ENCODE data around the gene KRTAP6-1. TPM values are rescaled to one million over a fixed set of nuclear protein-coding genes. Genes with fewer than 3 reads are reported as not detected.

KRTAP6-1 gene
- total and polyA plus RNA-seq, 2 of the 4 experiments (the other 2 are of a cell fraction) = not detected

GRCh38 chr21:30577766-30578165 lies 36.0 kb downstream of the KRTAP6-1 start:
- H2BK15ac ChIP-seq (ENCODE audit: low read depth, low read length) = no peak overlapping the region
- POLR2A ChIA-PET (ENCODE audit: unreplicated experiment) = no interaction called here
- CTCF ChIA-PET = no interaction called here
- no peak overlapping the region for H2AFZ ChIP-seq (replicated peaks; ENCODE audit: low read length, poor library complexity)
- H3K4ac ChIP-seq (ENCODE audit: low read depth, low read length) = no peak overlapping the region
- no peaks in the 10 kb centered on the region for H3K4me1 ChIP-seq (ENCODE audit: control insufficient read depth, insufficient read depth, low read length)
- no peak overlapping the region for H3K56ac ChIP-seq (ENCODE audit: extremely low read depth, insufficient read depth, low read length)
- no peak overlapping the region for H4K91ac ChIP-seq (ENCODE audit: insufficient read depth, low read depth, low read length)
- H2BK5ac ChIP-seq (ENCODE audit: low read depth, low read length, poor library complexity, severe bottlenecking) = no peak overlapping the region
- TF ChIP-seq RCOR1 (IDR thresholded peaks at IDR 0.05; ENCODE audit: insufficient replicate concordance, low read length) (no peak), CEBPB (IDR thresholded peaks at IDR 0.05; ENCODE audit: low read depth, low read length) (no peak), USF2 (IDR thresholded peaks at IDR 0.05; ENCODE audit: low read depth, low read length) (no peak), FOS (IDR thresholded peaks at IDR 0.05; ENCODE audit: low read depth, low read length) (no peak), MAZ (IDR thresholded peaks at IDR 0.05; ENCODE audit: borderline replicate concordance, low read depth, low read length) (no peak), POLR2A (IDR thresholded peaks at IDR 0.05; ENCODE audit: low read depth, low read length) (no peak), SMC3 (IDR thresholded peaks at IDR 0.05; ENCODE audit: low read depth, low read length) (no peak)
- H2BK120ac ChIP-seq (ENCODE audit: low read depth, low read length) = no peak overlapping the region
- H4K20me1 ChIP-seq (ENCODE audit: insufficient read depth, low read length) = no peaks in the 10 kb centered on the region
- H3K9me3 ChIP-seq (ENCODE audit: control insufficient read depth, insufficient read depth, low read length) = peaks cover 7% of the 10 kb centered on the region
- no peak overlapping the region for H3K14ac ChIP-seq (replicated peaks; ENCODE audit: low read depth, low read length)
- intact Hi-C loops (cut with micrococcal nuclease) (no loop called here), dilution Hi-C loops (cut with HindIII; ENCODE audit: low sequenced_read_pairs, unreplicated experiment) (no loop called here), in situ Hi-C loops (cut with MboI; ENCODE audit: low sequenced_read_pairs) (no loop called here)
- no peaks in the 10 kb centered on the region for H3K9me1 ChIP-seq (ENCODE audit: insufficient read depth, low read length)
- no peaks in the 10 kb centered on the region for H3K36me3 ChIP-seq (ENCODE audit: control insufficient read depth, insufficient read depth, low read length)
- no TSS peak for BruUV-seq (replicated peaks)
- H3K18ac ChIP-seq (ENCODE audit: low read depth, low read length) = no peak overlapping the region
- no peak overlapping the region for H3K9ac ChIP-seq (ENCODE audit: low read depth, low read length)
- no peak overlapping the region for H2AK9ac ChIP-seq (replicated peaks; ENCODE audit: low read depth, low read length, poor library complexity)
- H3K27me3 ChIP-seq (ENCODE audit: control insufficient read depth, insufficient read depth, low read length) = no peaks in the 10 kb centered on the region
- no peak overlapping the region for H2AK5ac ChIP-seq (ENCODE audit: low read depth, low read length)
- H3K4me3 ChIP-seq (ENCODE audit: insufficient read depth, low read depth, low read length) = no peak overlapping the region
- no peaks in the 10 kb centered on the region for H3K79me1 ChIP-seq (ENCODE audit: low read depth in 1 of 2, low read length in 2 of 2)
- no peak overlapping the region for H2BK20ac ChIP-seq (ENCODE audit: low read depth, low read length)
- H4K5ac ChIP-seq (ENCODE audit: low read depth, low read length) = no peak overlapping the region
- no peak overlapping the region for H3K27ac ChIP-seq (ENCODE audit: insufficient read depth, low read length)
- no peak for DNase-seq
- H3K4me2 ChIP-seq (ENCODE audit: low read depth, low read length) = no peak overlapping the region
- ATAC-seq (ENCODE audit: low read depth) = no peak
- H3K23ac ChIP-seq (ENCODE audit: low read depth, low read length) = no peak overlapping the region
- no peak overlapping the region for H4K8ac ChIP-seq (ENCODE audit: low read depth in 2 of 2, low read length in 2 of 2)
